Keratinocyte (primary cell): ENCODE measurements around the gene THTPA. TPM values are rescaled to one million over a fixed set of nuclear protein-coding genes. Genes with fewer than 3 reads are reported as not detected.

ENCODE experiments used
- DNase-seq: peaks from one replicate; pipeline ENCODE4 v3.0.0-alpha.2; 2011; ENCODE audit warnings: low read depth, missing footprints, low spot score
- FAIRE-seq: peaks from 2 replicates; lab custom pipeline; 2011; peaks lifted over from hg19 to GRCh38; lab: Jason Lieb, UNC
- H2AFZ ChIP-seq: 2 replicates; pipeline ENCODE4 v1.6.0; 2012; ENCODE audit warnings: low read length, control low read depth, inconsistent platforms; ENCODE audit not compliant: control insufficient read depth
- H3K27ac ChIP-seq: 2 replicates; pipeline ENCODE4 v1.5.1; 2011; ENCODE audit warnings: low read length; ENCODE audit not compliant: control insufficient read depth, insufficient read depth
- H3K27me3 ChIP-seq: 3 replicates; pipeline ENCODE4 v1.6.0; 2011; ENCODE audit warnings: low read length; ENCODE audit not compliant: control insufficient read depth, insufficient read depth; ENCODE audit errors: extremely low read depth
- H3K36me3 ChIP-seq, 2 experiments: 2 replicates in 1 of 2; 3 replicates in 1 of 2; pipeline ENCODE4 v1.5.1; 2011; ENCODE audit warnings: low read length in 2 of 2, mild to moderate bottlenecking in 1 of 2; ENCODE audit not compliant: control insufficient read depth in 2 of 2, insufficient read depth in 2 of 2; ENCODE audit errors: extremely low read depth in 1 of 2
- H3K4me1 ChIP-seq: 3 replicates; pipeline ENCODE4 v1.5.1; 2011; ENCODE audit warnings: low read length; ENCODE audit not compliant: control insufficient read depth, insufficient read depth; ENCODE audit errors: extremely low read depth
- H3K4me2 ChIP-seq: 3 replicates; pipeline ENCODE4 v1.6.0; 2011; ENCODE audit warnings: low read depth, low read length; ENCODE audit not compliant: control insufficient read depth, insufficient read depth; ENCODE audit errors: extremely low read depth
- H3K4me3 ChIP-seq, 3 experiments: fragments of 200-600 bp in 1 of 3; sonication (generic) in 1 of 3; 2 replicates in 2 of 3; 3 replicates in 1 of 3; pipeline ENCODE4 v1.5.1; 2011 to 2016; ENCODE audit warnings: low read length in 3 of 3, mild to moderate bottlenecking in 3 of 3, control low read depth in 2 of 3, inconsistent platforms in 1 of 3, low read depth in 1 of 3, mixed read lengths in 1 of 3, mixed run types in 1 of 3, moderate library complexity in 1 of 3; ENCODE audit not compliant: control insufficient read depth in 2 of 3, insufficient read depth in 2 of 3; ENCODE audit errors: extremely low read depth in 1 of 3
- H3K79me2 ChIP-seq: 2 replicates; pipeline ENCODE4 v1.6.0; 2012; ENCODE audit warnings: low read length; ENCODE audit not compliant: control insufficient read depth, insufficient read depth
- H3K9ac ChIP-seq: 3 replicates; pipeline ENCODE4 v1.6.0; 2011; ENCODE audit warnings: low read length; ENCODE audit not compliant: control insufficient read depth, insufficient read depth; ENCODE audit errors: extremely low read depth
- H3K9me1 ChIP-seq: 3 replicates; pipeline ENCODE4 v1.6.0; 2011; ENCODE audit warnings: low read length; ENCODE audit not compliant: control insufficient read depth, insufficient read depth; ENCODE audit errors: extremely low read depth
- H3K9me3 ChIP-seq: 2 replicates; pipeline ENCODE4 v1.5.1; 2012; ENCODE audit warnings: low read depth, low read length; ENCODE audit not compliant: control insufficient read depth
- H4K20me1 ChIP-seq: 3 replicates; pipeline ENCODE4 v1.6.0; 2011; ENCODE audit warnings: low read length; ENCODE audit not compliant: control insufficient read depth, insufficient read depth; ENCODE audit errors: extremely low read depth
- EZH2 ChIP-seq: IDR thresholded peaks from one replicate; pipeline ENCODE4 v1.6.1; 2012; ENCODE audit warnings: inconsistent platforms, mild to moderate bottlenecking, low read length, moderate library complexity
- dilution Hi-C: fragments of 300-500 bp; cut with MboI; formaldehyde crosslinking; loops from one replicate; pipeline ENCODE4 v1.7.0; 2020; ENCODE audit warnings: low sequenced_read_pairs; ENCODE audit not compliant: extremely low pct_ligation_motif_present
- polyA plus RNA-seq, 5 experiments: library from polyadenylated mRNA; depleted of rRNA in 3 of 5; stranded (reverse) in 3 of 5; stranded (forward) in 1 of 5; unstranded in 1 of 5; fragments of >200 nt; gene quantifications; 1 replicate in 1 of 5; 2 replicates in 3 of 5; 3 replicates in 1 of 5; pipeline versions ENCODE4 v1.2.1 to v1.2.3, GENCODE V29; 2011 to 2012; ENCODE audit warnings: missing spikeins in 2 of 5, low read depth in 1 of 5, low replicate concordance in 1 of 5
- TF ChIP-seq, protein P1 (sequence below), 3 experiments: IDR thresholded peaks in 1 of 3; conservative IDR thresholded peaks in 1 of 3; optimal IDR thresholded peaks in 1 of 3; 2 replicates in 2 of 3; 3 replicates in 1 of 3; pipeline versions ENCODE3 to v1.5.1; 2011; ENCODE audit warnings: low read length in 3 of 3, mild to moderate bottlenecking in 3 of 3, moderate library complexity in 2 of 3, control low read depth in 1 of 3, inconsistent platforms in 1 of 3; ENCODE audit not compliant: insufficient read depth in 2 of 3; ENCODE audit errors: extremely low read depth in 1 of 3

THTPA gene
- polyA plus RNA-seq, 1 donor (not counting 4 experiments of a cell fraction or from before 2014, with no cell fraction given) = 3.2 TPM

GRCh38 chr14:23544511-23545447, 11.3 kb upstream of the THTPA start:
- Histone ChIP-seq H3K79me2 (no peaks in the 10 kb centered on the region), H3K27me3 (peaks cover 4% of the 10 kb centered on the region), H3K9ac (no peak overlapping the region), H3K4me2 (no peak overlapping the region), H3K4me1 (no peaks in the 10 kb centered on the region), H3K9me1 (no peaks in the 10 kb centered on the region), H3K9me3 (no peaks in the 10 kb centered on the region), H3K4me3 (no peak overlapping the region), H4K20me1 (no peaks in the 10 kb centered on the region), H3K27ac (no peak overlapping the region), H3K36me3 (no peaks in the 10 kb centered on the region), H2AFZ (no peak overlapping the region)
- TF ChIP-seq, protein P1, sequence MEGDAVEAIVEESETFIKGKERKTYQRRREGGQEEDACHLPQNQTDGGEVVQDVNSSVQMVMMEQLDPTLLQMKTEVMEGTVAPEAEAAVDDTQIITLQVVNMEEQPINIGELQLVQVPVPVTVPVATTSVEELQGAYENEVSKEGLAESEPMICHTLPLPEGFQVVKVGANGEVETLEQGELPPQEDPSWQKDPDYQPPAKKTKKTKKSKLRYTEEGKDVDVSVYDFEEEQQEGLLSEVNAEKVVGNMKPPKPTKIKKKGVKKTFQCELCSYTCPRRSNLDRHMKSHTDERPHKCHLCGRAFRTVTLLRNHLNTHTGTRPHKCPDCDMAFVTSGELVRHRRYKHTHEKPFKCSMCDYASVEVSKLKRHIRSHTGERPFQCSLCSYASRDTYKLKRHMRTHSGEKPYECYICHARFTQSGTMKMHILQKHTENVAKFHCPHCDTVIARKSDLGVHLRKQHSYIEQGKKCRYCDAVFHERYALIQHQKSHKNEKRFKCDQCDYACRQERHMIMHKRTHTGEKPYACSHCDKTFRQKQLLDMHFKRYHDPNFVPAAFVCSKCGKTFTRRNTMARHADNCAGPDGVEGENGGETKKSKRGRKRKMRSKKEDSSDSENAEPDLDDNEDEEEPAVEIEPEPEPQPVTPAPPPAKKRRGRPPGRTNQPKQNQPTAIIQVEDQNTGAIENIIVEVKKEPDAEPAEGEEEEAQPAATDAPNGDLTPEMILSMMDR (optimal IDR thresholded peaks at IDR 0.05 in 1 of 3, IDR thresholded peaks at IDR 0.05 in 1 of 3, conservative IDR thresholded peaks at IDR 0.05 in 1 of 3; ENCODE audit: extremely low read depth in 1 of 3, insufficient read depth in 2 of 3, low read length in 3 of 3) = no peak
- no peak for TF ChIP-seq EZH2
- DNase-seq = no peak
- FAIRE-seq = no peak
- dilution Hi-C loops = no loop called here

GRCh38 chr14:23545740-23546365, 10.2 kb upstream of the THTPA start:
- H3K4me3 ChIP-seq = no peak overlapping the region
- H2AFZ ChIP-seq = no peak overlapping the region
- no peak overlapping the region for H3K9ac ChIP-seq
- peaks cover 14% of the 10 kb centered on the region for H3K27me3 ChIP-seq
- dilution Hi-C loops = no loop called here
- no peaks in the 10 kb centered on the region for H3K9me3 ChIP-seq
- H3K4me2 ChIP-seq = no peak overlapping the region
- FAIRE-seq (no peak), DNase-seq (no peak)
- no peaks in the 10 kb centered on the region for H4K20me1 ChIP-seq
- H3K27ac ChIP-seq = no peak overlapping the region
- H3K79me2 ChIP-seq = no peaks in the 10 kb centered on the region
- H3K4me1 ChIP-seq = no peaks in the 10 kb centered on the region
- TF ChIP-seq, protein P1 (optimal IDR thresholded peaks at IDR 0.05 in 1 of 3, IDR thresholded peaks at IDR 0.05 in 1 of 3, conservative IDR thresholded peaks at IDR 0.05 in 1 of 3; ENCODE audit: extremely low read depth in 1 of 3, insufficient read depth in 2 of 3, low read length in 3 of 3) = no peak
- TF ChIP-seq EZH2 = no peak
- H3K36me3 ChIP-seq = no peaks in the 10 kb centered on the region
- H3K9me1 ChIP-seq = no peaks in the 10 kb centered on the region
